CD8-positive, alpha-beta memory T cell (primary cell): ENCODE measurements around the gene ZFX. TPM values are rescaled to one million over a fixed set of nuclear protein-coding genes. Genes with fewer than 3 reads are reported as not detected.
"Not testable (repeated sequence)": the region's sequence is repeated elsewhere in the genome, so short reads cannot be mapped to it uniquely, and the experiment has no call there.

ENCODE experiments used
- CTCF ChIA-PET: fragments of 350-600 bp; sonication (Branson Sonifier 250); formaldehyde crosslinking; loops from one replicate; lab custom pipeline; 2021; ENCODE audit warnings: antibody characterized with exemption; lab: Charles Lee
- POLR2A ChIA-PET: fragments of 350-600 bp; sonication (Branson Sonifier 250); formaldehyde crosslinking; loops from one replicate; lab custom pipeline; 2021; ENCODE audit warnings: antibody characterized with exemption; lab: Charles Lee
- DNase-seq, 5 donors: peaks; one replicate each; pipeline versions ENCODE4 v3.0.0 to v3.0.0-alpha.2; 2020 to 2022; ENCODE audit warnings: mixed read lengths in 1 of 5
- H3K27ac ChIP-seq: one replicate; pipeline ENCODE4 v1.7.0; 2013; ENCODE audit warnings: low read depth, mild to moderate bottlenecking, low read length, moderate library complexity
- H3K27me3 ChIP-seq: 2 replicates; pipeline ENCODE4 v1.7.0; 2013; ENCODE audit warnings: low read length, mild to moderate bottlenecking; ENCODE audit not compliant: insufficient read depth, poor library complexity, severe bottlenecking
- H3K36me3 ChIP-seq: 2 replicates; pipeline ENCODE4 v1.7.0; 2013; ENCODE audit warnings: mild to moderate bottlenecking, low read length, moderate library complexity; ENCODE audit not compliant: insufficient read depth
- H3K4me1 ChIP-seq: 2 replicates; pipeline ENCODE4 v1.7.0; 2013; ENCODE audit warnings: mild to moderate bottlenecking, low read length, moderate library complexity; ENCODE audit not compliant: insufficient read depth
- H3K4me3 ChIP-seq: 2 replicates; pipeline ENCODE4 v1.7.0; 2013; ENCODE audit warnings: mild to moderate bottlenecking, low read length
- H3K9me3 ChIP-seq: 2 replicates; pipeline ENCODE4 v1.7.0; 2013; ENCODE audit warnings: mild to moderate bottlenecking, low read length
- H3K27ac Mint-ChIP-seq, 8 donors: one replicate each; pipeline ENCODE4 v1.8.0; 2020 to 2021; ENCODE audit warnings: mixed read lengths in 8 of 8, mild to moderate bottlenecking in 6 of 8, inconsistent platforms in 3 of 8, moderate library complexity in 3 of 8
- H3K27me3 Mint-ChIP-seq, 2 donors: one replicate each; pipeline ENCODE4 v1.8.0; 2020 to 2021; ENCODE audit warnings: mixed read lengths in 2 of 2, mild to moderate bottlenecking in 1 of 2, moderate library complexity in 1 of 2
- H3K36me3 Mint-ChIP-seq, 3 donors: one replicate each; pipeline ENCODE4 v1.8.0; 2020 to 2021; ENCODE audit warnings: mixed read lengths in 3 of 3, inconsistent platforms in 1 of 3, mild to moderate bottlenecking in 1 of 3
- H3K4me1 Mint-ChIP-seq, 3 donors: one replicate each; pipeline ENCODE4 v1.8.0; 2020 to 2021; ENCODE audit warnings: mixed read lengths in 3 of 3, inconsistent platforms in 1 of 3, mild to moderate bottlenecking in 1 of 3
- H3K4me3 Mint-ChIP-seq, 7 donors: one replicate each; pipeline ENCODE4 v1.8.0; 2020 to 2021; ENCODE audit warnings: mixed read lengths in 7 of 7, mild to moderate bottlenecking in 6 of 7, moderate library complexity in 4 of 7, inconsistent platforms in 2 of 7
- H3K9me3 Mint-ChIP-seq, 5 donors: one replicate each; pipeline ENCODE4 v1.8.0; 2020 to 2022; ENCODE audit warnings: mixed read lengths in 5 of 5, mild to moderate bottlenecking in 3 of 5, moderate library complexity in 2 of 5, inconsistent platforms in 1 of 5
- polyA plus RNA-seq: library from polyadenylated mRNA; unstranded; fragments of 300-500 nt; fragmentation: Illumina TruSeq; gene quantifications from one replicate; pipeline ENCODE4 v1.2.3, GENCODE V29; 2021
- total RNA-seq, 2 experiments: library from RNA; stranded (reverse); gene quantifications; one replicate each; pipeline ENCODE4 v1.2.3, GENCODE V29; 2021

The ZFX gene
- total and polyA plus RNA-seq, 3 experiments from 2014 or later = 35.5 to 36.7 (median 36.6) TPM

DNA sequence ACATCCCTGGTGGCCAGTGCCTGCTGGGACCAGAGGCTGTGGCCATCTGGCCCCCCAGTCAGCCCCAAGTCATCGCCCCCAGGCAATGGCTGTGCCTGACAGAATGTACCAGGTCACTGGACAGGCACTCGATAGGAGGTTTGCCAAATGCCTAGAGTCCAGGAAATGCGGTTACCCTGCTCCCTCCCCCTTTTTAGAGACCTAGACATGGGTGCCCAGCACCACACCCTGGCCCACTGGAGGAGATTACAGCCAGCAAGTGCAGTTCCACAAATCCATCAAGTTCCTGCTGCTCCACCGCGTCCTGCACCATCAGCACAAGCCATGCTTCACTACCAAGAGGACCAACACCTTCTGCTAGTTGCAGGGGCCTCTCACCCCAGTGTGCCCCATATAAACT is 16.2 kb upstream of the ZFX start:
- no peak overlapping the region for H3K27ac Mint-ChIP-seq
- H3K36me3 ChIP-seq = no peaks in the 10 kb centered on the region
- H3K4me1 Mint-ChIP-seq = no peaks in the 10 kb centered on the region
- no peak overlapping the region for H3K4me3 ChIP-seq
- no peak overlapping the region for H3K27ac ChIP-seq
- CTCF ChIA-PET = no interaction called here
- H3K27me3 Mint-ChIP-seq = peaks cover 0 to 4% of the 10 kb centered on the region in 2 donors
- H3K27me3 ChIP-seq = no peaks in the 10 kb centered on the region
- no peaks in the 10 kb centered on the region for H3K4me1 ChIP-seq
- no peaks in the 10 kb centered on the region for H3K36me3 Mint-ChIP-seq
- DNase-seq = no peak
- no peak overlapping the region for H3K4me3 Mint-ChIP-seq
- no peaks in the 10 kb centered on the region for H3K9me3 ChIP-seq
- POLR2A ChIA-PET = no interaction called here
- no peaks in the 10 kb centered on the region for H3K9me3 Mint-ChIP-seq

GRCh38 chrX:24135768-24136167 is 13.8 kb upstream of the ZFX start:
- not testable (repeated sequence) for H3K27ac Mint-ChIP-seq, H3K36me3 Mint-ChIP-seq, H3K27me3 Mint-ChIP-seq

DNA sequence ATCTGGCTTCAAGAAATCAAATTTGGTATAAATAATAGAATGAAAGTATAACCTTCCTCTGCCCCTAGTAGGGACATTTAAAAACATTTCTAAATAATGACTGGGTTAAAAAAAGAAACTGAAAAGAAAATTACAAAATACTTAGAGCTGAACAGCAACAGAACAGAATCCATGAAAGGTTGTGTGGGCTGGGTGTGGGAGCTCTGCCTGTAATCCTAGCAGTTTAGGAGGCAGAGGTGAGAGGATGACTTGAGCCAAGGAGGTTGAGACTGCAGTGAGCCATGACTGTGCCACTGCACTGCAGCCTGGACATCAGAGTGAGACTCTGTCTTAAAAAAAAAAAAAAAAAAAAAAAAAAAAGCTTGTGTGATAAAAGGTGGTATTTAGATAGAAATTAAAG is 12.3 kb upstream of the ZFX start:
- no peaks in the 10 kb centered on the region for H3K9me3 ChIP-seq
- Mint-ChIP-seq H3K9me3 (no peaks in the 10 kb centered on the region), H3K27me3 (no peaks in the 10 kb centered on the region), H3K4me3 (no peak overlapping the region), H3K36me3 (no peaks in the 10 kb centered on the region), H3K4me1 (no peaks in the 10 kb centered on the region), H3K27ac (no peak overlapping the region)
- H3K27me3 ChIP-seq = no peaks in the 10 kb centered on the region
- no peaks in the 10 kb centered on the region for H3K36me3 ChIP-seq
- ChIA-PET POLR2A (no interaction called here), CTCF (no interaction called here)
- no peaks in the 10 kb centered on the region for H3K4me1 ChIP-seq
- H3K4me3 ChIP-seq = no peak overlapping the region
- H3K27ac ChIP-seq = no peak overlapping the region
- DNase-seq = no peak

More at GRCh38 chrX:24135768-24136167, 13.8 kb upstream of the ZFX start:
- H3K27me3 ChIP-seq, H3K9me3 ChIP-seq, DNase-seq, H3K4me3 Mint-ChIP-seq, POLR2A ChIA-PET, CTCF ChIA-PET, H3K4me1 Mint-ChIP-seq, H3K27ac ChIP-seq, H3K9me3 Mint-ChIP-seq, H3K4me1 ChIP-seq, H3K36me3 ChIP-seq, H3K4me3 ChIP-seq: not testable (repeated sequence)

DNA sequence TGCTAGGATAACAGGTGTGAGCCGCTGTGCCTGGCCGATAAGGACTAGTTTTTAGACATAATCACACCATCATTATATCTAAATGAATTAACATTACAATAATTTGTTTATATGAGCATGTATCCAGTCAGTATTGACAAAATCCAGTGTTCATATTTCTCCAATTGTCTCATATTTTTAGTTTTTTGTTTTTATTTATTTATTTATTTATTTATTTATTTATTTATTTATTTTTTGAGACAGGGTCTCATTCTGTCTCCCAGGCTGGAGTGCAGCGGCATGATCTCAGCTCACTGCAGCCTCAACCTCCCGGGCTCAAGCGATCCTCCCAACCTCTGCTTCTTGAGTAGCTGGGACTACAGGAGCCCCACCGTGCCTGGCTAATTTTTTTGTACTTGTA is 5.5 kb upstream of the ZFX start:
- H3K9me3 Mint-ChIP-seq, H3K27me3 ChIP-seq, H3K27ac ChIP-seq, H3K9me3 ChIP-seq, H3K27ac Mint-ChIP-seq, H3K4me3 ChIP-seq, H3K4me3 Mint-ChIP-seq, H3K36me3 Mint-ChIP-seq, H3K27me3 Mint-ChIP-seq, DNase-seq, POLR2A ChIA-PET, CTCF ChIA-PET, H3K36me3 ChIP-seq: not testable (repeated sequence)
- peaks cover 24 to 36% (median 32%) of the 10 kb centered on the region in 3 donors for H3K4me1 Mint-ChIP-seq
- peaks cover 18% of the 10 kb centered on the region for H3K4me1 ChIP-seq

DNA sequence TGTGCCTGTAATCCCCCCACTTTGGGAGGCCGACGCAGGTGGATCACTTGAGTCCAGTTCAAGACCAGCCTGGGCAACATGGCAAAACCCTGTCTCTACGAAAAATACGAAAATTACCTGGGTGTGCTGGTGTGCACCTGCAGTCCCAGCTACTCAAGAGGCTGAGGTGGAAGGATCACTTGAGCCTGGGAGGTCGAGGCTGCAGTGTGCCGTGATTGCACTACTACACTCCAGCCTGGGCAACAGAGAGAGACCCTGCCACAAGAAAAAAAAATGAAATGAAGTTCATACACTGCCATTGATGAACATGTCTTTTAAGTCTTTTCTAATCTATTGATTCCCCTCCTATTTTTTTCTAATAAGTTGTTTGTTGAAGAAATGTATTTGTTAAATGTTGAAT is 5.0 kb upstream of the ZFX start:
- no peaks in the 10 kb centered on the region for H3K27me3 ChIP-seq
- no peaks in the 10 kb centered on the region for H3K9me3 ChIP-seq
- ChIA-PET CTCF (no interaction called here), POLR2A (no interaction called here)
- no peaks in the 10 kb centered on the region for H3K27me3 Mint-ChIP-seq
- peak overlapping the region in 1 of 8 donors; percentile 47 for H3K27ac Mint-ChIP-seq
- no peak for DNase-seq
- no peak overlapping the region for H3K4me3 Mint-ChIP-seq
- H3K4me1 Mint-ChIP-seq = peaks cover 24 to 36% (median 32%) of the 10 kb centered on the region in 3 donors
- no peak overlapping the region for H3K4me3 ChIP-seq
- H3K9me3 Mint-ChIP-seq = no peaks in the 10 kb centered on the region
- peaks cover 18% of the 10 kb centered on the region for H3K4me1 ChIP-seq
- no peaks in the 10 kb centered on the region for H3K36me3 Mint-ChIP-seq
- H3K27ac ChIP-seq = no peak overlapping the region
- no peaks in the 10 kb centered on the region for H3K36me3 ChIP-seq

- peaks cover 0 to under 1% (median 0%) of the 10 kb centered on the region in 3 donors for H3K36me3 Mint-ChIP-seq
- ChIA-PET CTCF (no interaction called here), POLR2A (no interaction called here)
- Histone ChIP-seq H3K27me3 (no peaks in the 10 kb centered on the region), H3K4me1 (peaks cover 18% of the 10 kb centered on the region), H3K27ac (no peak overlapping the region), H3K9me3 (no peaks in the 10 kb centered on the region), H3K36me3 (no peaks in the 10 kb centered on the region), H3K4me3 (no peak overlapping the region)
- H3K27me3 Mint-ChIP-seq = no peaks in the 10 kb centered on the region
- peaks cover 25 to 38% (median 32%) of the 10 kb centered on the region in 3 donors for H3K4me1 Mint-ChIP-seq
- no peak overlapping the region for H3K4me3 Mint-ChIP-seq
- peak overlapping the region in 1 of 8 donors; percentile 6 for H3K27ac Mint-ChIP-seq
- DNase-seq = no peak
- no peaks in the 10 kb centered on the region for H3K9me3 Mint-ChIP-seq
These were observed 4.0 kb upstream of the ZFX start for GRCh38 chrX:24145303-24146186.

DNA sequence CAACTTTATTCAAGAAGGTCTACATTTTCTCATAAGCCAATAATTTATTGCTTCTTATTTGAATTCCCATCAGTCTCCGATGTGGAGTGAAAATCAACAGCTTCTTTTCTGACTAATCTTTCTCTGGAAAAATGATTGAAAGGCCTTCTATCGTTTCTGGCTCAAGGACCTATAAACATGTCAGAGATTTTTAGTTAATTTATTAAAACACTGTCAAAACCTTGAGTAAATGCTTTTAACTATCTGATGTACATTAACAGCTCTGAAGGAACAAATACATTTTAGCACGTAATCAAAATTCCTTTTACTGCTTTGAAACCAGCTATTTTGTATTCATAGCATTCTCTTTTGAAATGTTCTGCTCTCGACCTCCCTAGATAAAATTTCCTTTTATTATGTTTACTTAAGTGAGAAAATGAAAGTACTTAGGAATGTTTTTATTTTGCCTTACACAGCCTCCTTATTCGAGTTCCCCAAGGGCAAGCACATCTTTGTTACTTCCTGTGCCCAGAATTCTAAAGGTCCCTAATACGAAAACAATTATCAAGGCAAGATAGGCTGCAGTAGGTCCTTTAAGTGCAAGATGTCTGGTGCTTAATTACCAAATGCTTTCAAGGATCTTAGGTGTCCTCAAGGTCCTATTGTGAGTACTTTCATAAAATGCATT is 3.1 kb upstream of the ZFX start:
- Histone ChIP-seq H3K36me3 (no peaks in the 10 kb centered on the region), H3K4me3 (no peak overlapping the region), H3K27ac (no peak overlapping the region), H3K9me3 (no peaks in the 10 kb centered on the region), H3K27me3 (no peaks in the 10 kb centered on the region), H3K4me1 (peaks cover 22% of the 10 kb centered on the region)
- DNase-seq = no peak
- Mint-ChIP-seq H3K4me3 (peak overlapping the region in 1 of 7 donors; percentile 31), H3K27me3 (no peaks in the 10 kb centered on the region), H3K4me1 (peaks cover 34 to 46% (median 39%) of the 10 kb centered on the region in 3 donors), H3K36me3 (peaks cover 0 to 8% (median 0%) of the 10 kb centered on the region in 3 donors), H3K27ac (peak overlapping the region in 5 of 8 donors; percentile 48 to 78 (median 63)), H3K9me3 (no peaks in the 10 kb centered on the region)
- ChIA-PET CTCF (no interaction called here), POLR2A (no interaction called here)

DNA sequence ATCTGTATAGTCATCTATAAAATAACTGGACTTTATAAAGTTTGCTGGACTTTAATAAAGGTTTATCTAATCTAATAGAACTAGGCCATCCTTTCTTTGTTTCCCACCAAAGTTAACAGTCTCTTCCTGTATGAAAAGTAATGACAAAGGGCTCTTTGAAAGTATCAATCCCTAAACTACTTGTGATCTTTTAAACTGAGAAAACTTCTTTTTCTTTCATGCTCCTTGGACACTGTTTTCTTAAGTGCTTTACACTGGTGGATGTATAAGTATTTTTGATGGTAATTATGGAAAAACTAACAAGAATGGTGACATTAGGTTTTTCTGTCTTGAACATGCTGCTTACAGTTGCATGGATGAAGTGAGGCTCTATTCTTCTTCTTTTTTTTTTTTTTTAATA is 2.4 kb upstream of the ZFX start:
- Mint-ChIP-seq H3K27me3 (no peaks in the 10 kb centered on the region), H3K4me3 (peak overlapping the region in 3 of 7 donors; percentile 46 to 74 (median 67)), H3K4me1 (peaks cover 41 to 54% (median 46%) of the 10 kb centered on the region in 3 donors), H3K9me3 (no peaks in the 10 kb centered on the region), H3K36me3 (peaks cover 0 to 11% (median 0%) of the 10 kb centered on the region in 3 donors), H3K27ac (peak overlapping the region in 6 of 8 donors; percentile 25 to 76 (median 56))
- ChIA-PET POLR2A (no interaction called here), CTCF (no interaction called here)
- H3K27ac ChIP-seq = no peak overlapping the region
- H3K4me1 ChIP-seq = peaks cover 28% of the 10 kb centered on the region
- no peaks in the 10 kb centered on the region for H3K36me3 ChIP-seq
- no peaks in the 10 kb centered on the region for H3K27me3 ChIP-seq
- H3K9me3 ChIP-seq = no peaks in the 10 kb centered on the region
- DNase-seq = no peak
- H3K4me3 ChIP-seq = no peak overlapping the region
